Dendritic cell treated with granulocyte-macrophage colony-stimulating factor and Interleukin-4, amounts not matched to agents 40 ng/mL and 50 ng/mL, for 4 days (primary cell): ENCODE measurements around the gene USP43.

ENCODE experiments used
- H3K27ac Mint-ChIP-seq: one replicate; pipeline ENCODE4 v1.8.0; 2022; ENCODE audit warnings: mild to moderate bottlenecking, mixed read lengths
- H3K27me3 Mint-ChIP-seq: one replicate; pipeline ENCODE4 v1.8.0; 2022; ENCODE audit warnings: mild to moderate bottlenecking, mixed read lengths
- H3K36me3 Mint-ChIP-seq: one replicate; pipeline ENCODE4 v1.8.0; 2022; ENCODE audit warnings: low read depth, mixed read lengths
- H3K4me1 Mint-ChIP-seq: one replicate; pipeline ENCODE4 v1.8.0; 2022; ENCODE audit warnings: low read depth, mixed read lengths
- H3K4me3 Mint-ChIP-seq: one replicate; pipeline ENCODE4 v1.8.0; 2022; ENCODE audit warnings: mild to moderate bottlenecking, moderate library complexity, mixed read lengths
- H3K9me3 Mint-ChIP-seq: one replicate; pipeline ENCODE4 v1.8.0; 2022; ENCODE audit warnings: mixed read lengths
- intact Hi-C: fragments of 100-400 bp; cut with micrococcal nuclease; formaldehyde crosslinking; loops from one replicate; pipeline ENCODE4 v1.15.0; 2022

USP43 gene

DNA sequence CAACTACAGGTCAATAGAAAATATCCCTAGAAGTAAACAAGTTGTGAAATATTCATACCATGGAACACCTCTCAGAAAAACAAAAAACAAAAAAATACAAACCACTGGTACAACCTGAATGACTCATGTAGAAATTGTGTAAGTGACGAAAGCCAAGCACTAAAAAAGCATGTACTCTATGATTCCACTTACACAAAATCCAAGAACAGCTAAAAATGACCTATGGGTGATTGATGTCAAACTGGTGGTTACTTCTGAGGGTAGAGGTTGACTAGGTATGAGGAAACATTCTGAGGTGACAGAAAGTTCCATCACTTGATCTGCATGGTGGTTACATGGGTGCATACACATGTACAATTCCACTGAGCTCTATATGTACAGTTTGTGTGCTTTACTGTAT lies 114.9 kb downstream of the USP43 start:
- Mint-ChIP-seq H3K36me3 (no peaks in the 10 kb centered on the region), H3K27ac (no peak overlapping the region), H3K4me1 (no peaks in the 10 kb centered on the region), H3K4me3 (no peak overlapping the region), H3K9me3 (no peaks in the 10 kb centered on the region), H3K27me3 (peaks cover 6% of the 10 kb centered on the region)
- intact Hi-C loops, result no loop called here

DNA sequence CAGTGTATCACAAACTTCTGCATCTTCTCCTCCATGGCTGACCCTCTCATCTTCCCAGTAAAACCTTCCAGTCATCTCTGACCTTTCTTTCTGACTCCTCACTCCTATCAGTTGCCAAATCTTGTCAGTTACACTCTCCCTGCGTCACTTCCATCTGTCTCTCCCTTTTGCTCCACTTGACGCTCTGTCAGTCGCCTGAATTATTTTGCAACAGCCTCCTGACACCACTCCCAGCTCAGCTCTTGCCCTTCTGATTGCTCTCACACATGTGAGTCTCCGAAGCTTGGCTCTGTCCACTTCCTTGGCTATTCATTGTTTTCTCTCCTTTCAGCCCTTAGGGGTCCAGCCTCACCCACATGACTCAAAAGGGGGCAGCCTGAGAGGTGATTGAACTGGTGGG lies 118.3 kb downstream of the USP43 start:
- H3K4me1 Mint-ChIP-seq, result no peaks in the 10 kb centered on the region
- peaks cover 6% of the 10 kb centered on the region for H3K27me3 Mint-ChIP-seq
- no peak overlapping the region for H3K4me3 Mint-ChIP-seq
- intact Hi-C loops, result no loop called here
- H3K27ac Mint-ChIP-seq, result no peak overlapping the region
- no peaks in the 10 kb centered on the region for H3K36me3 Mint-ChIP-seq
- H3K9me3 Mint-ChIP-seq, result no peaks in the 10 kb centered on the region

DNA sequence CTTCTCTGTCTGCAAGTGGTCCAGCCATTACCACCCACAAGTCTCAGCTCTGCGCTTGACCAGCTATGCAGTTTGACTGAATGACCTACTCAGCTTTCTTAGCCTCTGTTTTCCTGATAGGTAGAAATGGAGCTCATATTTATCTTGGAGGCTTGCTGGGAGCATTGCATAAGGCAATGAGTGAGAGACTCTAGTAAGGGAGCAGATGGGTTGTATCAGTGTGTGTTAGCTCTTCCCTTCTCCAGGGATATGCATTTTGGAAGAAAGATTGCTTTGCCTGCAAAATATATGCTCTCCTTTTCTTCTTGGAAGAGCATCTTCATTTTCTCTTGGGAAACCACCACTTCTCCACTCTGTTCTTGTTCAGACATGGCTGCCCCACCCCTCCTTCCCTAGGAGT lies 120.0 kb downstream of the USP43 start:
- H3K4me1 Mint-ChIP-seq, result no peaks in the 10 kb centered on the region
- H3K27me3 Mint-ChIP-seq, result peaks cover 10% of the 10 kb centered on the region
- H3K9me3 Mint-ChIP-seq, result no peaks in the 10 kb centered on the region
- H3K36me3 Mint-ChIP-seq, result no peaks in the 10 kb centered on the region
- intact Hi-C loops, result no loop called here
- H3K27ac Mint-ChIP-seq, result no peak overlapping the region
- H3K4me3 Mint-ChIP-seq, result no peak overlapping the region

DNA sequence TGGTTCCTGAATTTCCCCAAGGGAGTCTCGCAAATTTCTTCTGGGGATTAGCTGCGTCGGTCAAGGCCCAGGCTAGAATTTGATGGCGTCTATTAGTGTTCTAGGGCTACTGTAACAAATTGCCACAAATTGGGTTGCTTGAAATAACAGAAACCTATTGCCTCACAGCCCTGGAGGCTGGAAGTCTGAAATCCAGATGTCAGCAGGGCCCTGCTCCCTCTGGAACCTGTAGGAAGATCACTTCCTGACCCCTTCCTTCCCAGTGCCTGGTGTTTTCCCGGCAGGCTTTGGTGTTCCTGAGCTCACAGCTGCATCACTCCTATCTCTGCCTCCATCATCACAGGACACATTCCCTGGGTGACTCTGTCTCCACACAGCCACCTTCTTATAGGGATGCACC lies 121.7 kb downstream of the USP43 start:
- Mint-ChIP-seq H3K9me3 (no peaks in the 10 kb centered on the region), H3K36me3 (no peaks in the 10 kb centered on the region), H3K4me3 (no peak overlapping the region), H3K27ac (no peak overlapping the region), H3K4me1 (no peaks in the 10 kb centered on the region), H3K27me3 (peaks cover 9% of the 10 kb centered on the region)
- intact Hi-C loops, result no loop called here

DNA sequence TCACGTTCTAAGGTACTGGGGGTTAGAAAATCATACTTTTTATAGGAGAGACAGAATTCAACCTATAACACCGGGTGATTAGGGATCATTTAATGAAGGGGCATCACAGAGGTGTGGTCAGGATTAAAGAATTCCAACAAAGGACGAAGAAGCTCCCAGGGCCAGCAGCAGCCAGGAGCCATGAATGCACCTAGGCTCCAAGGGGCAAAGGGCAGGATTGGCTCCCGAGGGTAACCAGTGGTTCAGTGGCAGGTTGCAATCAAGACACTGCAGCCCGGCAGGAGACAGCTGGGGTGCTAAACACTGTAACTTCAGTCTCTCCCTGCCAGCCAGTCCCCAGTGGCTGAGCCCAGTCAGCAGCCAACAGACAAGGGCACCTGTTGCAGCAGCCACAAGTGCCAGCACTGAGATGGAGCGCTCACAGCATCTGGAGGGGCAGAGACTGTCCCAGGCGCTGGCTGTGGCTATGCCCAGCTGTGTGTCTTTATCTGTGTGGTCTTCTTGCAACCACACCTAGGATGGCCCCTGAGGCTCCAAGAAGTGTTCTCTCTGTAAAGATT lies 122.2 kb downstream of the USP43 start:
- intact Hi-C loops, result no loop called here
- peaks cover 9% of the 10 kb centered on the region for H3K27me3 Mint-ChIP-seq
- H3K27ac Mint-ChIP-seq, result no peak overlapping the region
- no peak overlapping the region for H3K4me3 Mint-ChIP-seq
- H3K4me1 Mint-ChIP-seq, result no peaks in the 10 kb centered on the region
- H3K36me3 Mint-ChIP-seq, result no peaks in the 10 kb centered on the region
- H3K9me3 Mint-ChIP-seq, result no peaks in the 10 kb centered on the region

DNA sequence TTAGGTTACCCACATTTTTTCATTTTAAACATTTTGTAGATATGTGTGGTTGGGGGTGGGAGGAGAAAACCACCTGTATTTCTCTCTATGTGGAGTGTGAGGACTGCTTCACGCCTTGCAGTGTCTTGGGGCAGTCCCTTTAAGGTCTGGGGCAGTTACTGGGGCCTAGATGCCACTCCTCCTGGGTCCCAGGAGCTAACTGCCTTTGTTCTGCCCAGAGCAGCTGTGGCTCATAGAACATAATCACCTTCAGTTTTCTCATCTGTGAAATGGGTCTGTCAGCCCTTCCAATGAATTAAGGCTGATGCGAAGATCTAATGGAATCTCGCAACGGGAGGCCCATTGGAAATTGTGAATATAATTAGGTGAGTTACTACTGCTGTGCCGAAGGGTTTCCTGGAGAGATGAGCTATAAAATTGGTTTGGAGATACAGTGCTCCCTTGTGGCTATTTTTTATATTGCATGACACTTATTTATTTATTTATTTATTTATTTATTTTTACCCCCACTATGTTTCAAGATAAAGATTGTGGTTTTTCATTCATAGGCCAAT lies 123.1 kb downstream of the USP43 start:
- Mint-ChIP-seq H3K27ac (no peak overlapping the region), H3K27me3 (peaks cover 7% of the 10 kb centered on the region), H3K4me1 (no peaks in the 10 kb centered on the region), H3K36me3 (no peaks in the 10 kb centered on the region), H3K9me3 (no peaks in the 10 kb centered on the region), H3K4me3 (no peak overlapping the region)
- intact Hi-C loops, result loop anchor here (1.0 kb wide), 1 partner anchor 39 kb away; no protein-coding TSS in a partner anchor

DNA sequence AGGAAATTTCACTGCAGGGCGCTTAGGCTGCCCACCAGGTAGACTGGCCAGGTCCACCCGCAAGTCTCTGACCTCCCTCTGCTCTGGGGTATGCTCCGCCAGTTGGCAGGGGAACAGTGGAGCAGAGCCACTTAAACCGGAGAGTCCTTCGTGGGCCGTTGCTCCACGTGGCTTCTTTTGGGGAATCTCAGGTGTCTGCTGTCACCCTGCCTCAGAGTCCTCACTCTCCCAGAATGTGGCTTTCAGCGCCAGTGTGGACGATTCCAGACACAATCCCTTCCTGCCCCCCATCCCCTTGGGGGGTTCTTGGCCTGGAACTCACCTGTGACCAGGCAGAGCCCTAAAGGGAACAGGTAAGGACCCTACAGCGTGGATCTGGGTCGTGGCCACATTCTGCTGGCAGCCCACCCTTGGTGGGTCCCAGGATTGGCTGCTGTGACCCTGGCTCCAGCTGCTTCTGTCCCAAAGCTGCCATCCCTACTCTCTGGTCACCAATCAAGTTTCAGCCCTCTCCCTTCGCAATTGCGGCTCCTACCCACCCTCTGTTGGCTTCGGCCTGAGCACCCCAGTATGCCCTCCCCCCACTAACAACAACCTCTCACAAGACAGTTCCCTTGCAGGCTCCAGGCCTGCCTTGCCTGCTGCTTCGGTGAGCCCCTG lies 123.8 kb downstream of the USP43 start:
- Mint-ChIP-seq H3K4me3 (no peak overlapping the region), H3K27ac (no peak overlapping the region), H3K9me3 (no peaks in the 10 kb centered on the region), H3K36me3 (no peaks in the 10 kb centered on the region), H3K4me1 (no peaks in the 10 kb centered on the region), H3K27me3 (peaks cover 4% of the 10 kb centered on the region)
- intact Hi-C loops, result no loop called here

DNA sequence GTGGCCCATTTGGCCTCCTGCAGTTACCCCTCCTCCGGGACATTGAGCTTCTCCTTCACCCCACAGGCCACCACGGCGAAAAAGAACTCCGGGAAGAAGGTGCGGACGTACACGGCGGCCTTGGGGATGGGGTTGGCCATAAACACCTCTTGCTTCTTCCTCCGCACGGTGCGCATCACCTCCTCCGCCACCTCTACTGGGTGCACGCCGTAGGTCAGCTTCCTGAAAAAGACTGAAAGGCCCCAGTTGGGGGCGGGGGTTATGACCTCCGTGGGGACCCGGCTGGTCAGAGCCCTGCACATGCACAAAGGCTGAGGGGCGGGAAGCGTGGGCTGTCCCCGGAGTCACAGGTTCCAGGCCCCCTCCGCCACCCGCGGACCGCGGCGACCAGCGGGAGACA lies 126.1 kb downstream of the USP43 start:
- no peak overlapping the region for H3K27ac Mint-ChIP-seq
- no peaks in the 10 kb centered on the region for H3K4me1 Mint-ChIP-seq
- H3K4me3 Mint-ChIP-seq, result no peak overlapping the region
- peaks cover 4% of the 10 kb centered on the region for H3K27me3 Mint-ChIP-seq
- intact Hi-C loops, result no loop called here
- H3K36me3 Mint-ChIP-seq, result no peaks in the 10 kb centered on the region
- no peaks in the 10 kb centered on the region for H3K9me3 Mint-ChIP-seq

DNA sequence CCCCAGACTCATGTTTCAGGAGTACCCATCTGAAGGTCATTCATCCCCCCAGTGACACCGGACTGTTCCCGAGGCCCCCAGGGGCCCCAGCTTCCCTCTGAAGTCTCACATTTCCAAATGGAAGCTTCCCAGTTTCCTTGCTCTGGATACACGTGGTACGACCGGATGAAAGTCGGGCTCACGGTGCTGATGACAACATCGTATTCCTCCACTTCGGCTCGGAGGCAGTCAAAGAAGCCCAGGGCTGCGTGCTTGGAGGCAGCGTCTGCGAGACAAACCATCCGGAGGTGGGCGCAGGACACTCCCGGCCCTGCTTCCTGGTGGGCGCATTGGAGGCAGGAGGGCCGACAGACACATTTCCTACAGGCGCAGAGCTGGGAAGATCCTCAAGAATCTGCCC lies 127.3 kb downstream of the USP43 start:
- intact Hi-C loops, result no loop called here
- H3K36me3 Mint-ChIP-seq, result no peaks in the 10 kb centered on the region
- no peak overlapping the region for H3K27ac Mint-ChIP-seq

DNA sequence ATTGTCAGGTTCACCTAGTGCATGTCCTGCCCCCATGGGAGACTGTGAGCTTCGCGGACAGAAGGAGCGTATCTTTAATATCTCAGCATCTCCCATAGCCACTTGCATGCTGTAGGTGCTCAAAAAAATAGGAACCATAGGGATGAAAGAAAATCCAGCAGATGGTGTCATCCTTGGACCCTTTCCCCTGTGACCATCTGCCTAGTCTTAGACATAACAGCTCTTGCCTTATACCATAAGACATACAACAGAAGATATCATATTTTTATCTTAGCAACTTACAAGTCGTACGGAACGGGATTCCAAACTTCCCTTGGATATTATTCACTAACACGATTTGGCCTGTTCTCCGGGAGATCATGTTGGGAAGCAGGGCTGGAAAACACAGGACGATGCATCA lies 131.6 kb downstream of the USP43 start:
- Mint-ChIP-seq H3K27ac (no peak overlapping the region), H3K4me1 (no peaks in the 10 kb centered on the region), H3K36me3 (no peaks in the 10 kb centered on the region), H3K27me3 (peaks cover 4% of the 10 kb centered on the region), H3K4me3 (no peak overlapping the region), H3K9me3 (no peaks in the 10 kb centered on the region)
- intact Hi-C loops, result no loop called here

More for the DNA sequence above, 127.3 kb downstream of the USP43 start:
- Mint-ChIP-seq H3K9me3 (no peaks in the 10 kb centered on the region), H3K4me1 (no peaks in the 10 kb centered on the region), H3K27me3 (peaks cover 4% of the 10 kb centered on the region), H3K4me3 (no peak overlapping the region)
